Measurements from ENCODE around the gene ANKZF1. TPM values are rescaled to one million over a fixed set of nuclear protein-coding genes. Genes with fewer than 3 reads are reported as not detected.
"Not testable (repeated sequence)": the region's sequence is repeated elsewhere in the genome, so short reads cannot be mapped to it uniquely, and the experiment has no call there.

The ANKZF1 gene
- total RNA-seq, 1 donor from 2014 or later: 46.3 TPM

- FAIRE-seq (no peak), DNase-seq (ENCODE audit: low read depth) (no peak)
- Histone ChIP-seq H3K27me3 (ENCODE audit: control insufficient read depth, insufficient read depth, low read length) (no peaks in the 10 kb centered on the region), H3K4me3 (ENCODE audit: low read depth, low read length) (no peak overlapping the region), H3K36me3 (ENCODE audit: control insufficient read depth, insufficient read depth, low read length) (peaks cover 30% of the 10 kb centered on the region)
- TF ChIP-seq, protein P1, sequence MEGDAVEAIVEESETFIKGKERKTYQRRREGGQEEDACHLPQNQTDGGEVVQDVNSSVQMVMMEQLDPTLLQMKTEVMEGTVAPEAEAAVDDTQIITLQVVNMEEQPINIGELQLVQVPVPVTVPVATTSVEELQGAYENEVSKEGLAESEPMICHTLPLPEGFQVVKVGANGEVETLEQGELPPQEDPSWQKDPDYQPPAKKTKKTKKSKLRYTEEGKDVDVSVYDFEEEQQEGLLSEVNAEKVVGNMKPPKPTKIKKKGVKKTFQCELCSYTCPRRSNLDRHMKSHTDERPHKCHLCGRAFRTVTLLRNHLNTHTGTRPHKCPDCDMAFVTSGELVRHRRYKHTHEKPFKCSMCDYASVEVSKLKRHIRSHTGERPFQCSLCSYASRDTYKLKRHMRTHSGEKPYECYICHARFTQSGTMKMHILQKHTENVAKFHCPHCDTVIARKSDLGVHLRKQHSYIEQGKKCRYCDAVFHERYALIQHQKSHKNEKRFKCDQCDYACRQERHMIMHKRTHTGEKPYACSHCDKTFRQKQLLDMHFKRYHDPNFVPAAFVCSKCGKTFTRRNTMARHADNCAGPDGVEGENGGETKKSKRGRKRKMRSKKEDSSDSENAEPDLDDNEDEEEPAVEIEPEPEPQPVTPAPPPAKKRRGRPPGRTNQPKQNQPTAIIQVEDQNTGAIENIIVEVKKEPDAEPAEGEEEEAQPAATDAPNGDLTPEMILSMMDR (IDR thresholded peaks at IDR 0.05; ENCODE audit: insufficient read depth, low read length, severe bottlenecking): no peak
Measured at GRCh38 chr2:219184121-219184520, 45.5 kb upstream of the ANKZF1 start.

DNA sequence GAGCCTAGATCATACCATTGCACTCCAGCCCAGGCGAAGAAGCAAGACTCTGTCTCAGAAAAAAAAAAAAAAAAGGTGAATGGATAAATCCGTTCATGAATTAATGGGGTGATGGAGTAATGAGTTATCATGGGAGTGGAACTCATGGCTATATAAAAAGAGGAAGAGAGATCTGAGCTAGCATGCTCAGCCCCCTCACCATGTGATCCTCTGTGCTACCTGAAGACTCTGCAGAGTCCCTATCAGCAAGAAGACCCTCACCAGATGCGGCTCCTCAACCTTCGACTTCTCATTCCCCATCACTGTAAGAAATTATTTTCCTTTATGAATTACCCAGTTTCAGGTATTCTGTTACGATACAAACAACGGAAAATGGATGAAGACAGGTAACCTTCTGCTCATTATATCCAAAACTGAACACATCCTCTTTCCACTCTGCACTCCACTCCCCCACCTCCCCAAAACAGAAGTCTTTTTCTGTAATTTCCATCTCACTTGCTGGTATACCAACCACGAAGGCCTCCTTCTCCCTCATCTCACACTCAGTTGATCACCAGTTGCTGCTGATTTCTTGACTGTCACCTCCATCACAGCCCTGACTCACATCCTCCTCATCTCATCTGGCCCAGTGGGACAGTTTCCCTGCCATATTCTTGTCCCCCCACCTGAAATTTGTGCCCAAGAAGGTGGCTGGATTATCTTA lies 42.7 kb upstream of the ANKZF1 start:
- H3K4me3 ChIP-seq (ENCODE audit: low read depth, low read length): no peak overlapping the region
- H3K36me3 ChIP-seq (ENCODE audit: control insufficient read depth, insufficient read depth, low read length): peaks cover 16% of the 10 kb centered on the region
- H3K27me3 ChIP-seq (ENCODE audit: control insufficient read depth, insufficient read depth, low read length): no peaks in the 10 kb centered on the region
- no peak for DNase-seq (ENCODE audit: low read depth)
- TF ChIP-seq, protein P1 (IDR thresholded peaks at IDR 0.05; ENCODE audit: insufficient read depth, low read length, severe bottlenecking): no peak
- no peak for FAIRE-seq

GRCh38 chr2:219197388-219197787 lies 32.2 kb upstream of the ANKZF1 start:
- TF ChIP-seq, protein P1 (IDR thresholded peaks at IDR 0.05; ENCODE audit: insufficient read depth, low read length, severe bottlenecking): no peak
- no peak for DNase-seq (ENCODE audit: low read depth)
- no peak for FAIRE-seq
- H3K27me3 ChIP-seq (ENCODE audit: control insufficient read depth, insufficient read depth, low read length): no peaks in the 10 kb centered on the region
- no peak overlapping the region for H3K4me3 ChIP-seq (ENCODE audit: low read depth, low read length)
- H3K36me3 ChIP-seq (ENCODE audit: control insufficient read depth, insufficient read depth, low read length): no peaks in the 10 kb centered on the region

DNA sequence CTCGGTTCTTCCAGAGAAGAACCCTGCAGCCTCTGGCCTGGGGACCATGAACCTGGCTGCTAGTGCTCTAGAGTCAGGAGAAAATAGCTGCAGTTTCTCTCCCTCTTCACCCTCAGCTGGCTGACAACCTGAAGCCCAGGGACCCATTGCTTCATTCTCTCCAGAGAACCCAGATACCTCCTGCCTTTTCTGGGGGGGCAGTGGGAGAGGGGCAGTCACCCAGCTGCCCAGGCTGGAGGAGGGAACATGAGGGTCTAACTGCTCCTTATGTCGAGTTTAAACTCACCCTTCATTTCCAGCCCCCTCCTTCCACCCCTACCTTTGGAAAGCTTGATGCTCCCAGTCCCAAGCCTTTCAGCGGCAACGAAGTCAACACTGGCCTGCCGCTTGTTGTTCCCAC lies 30.6 kb upstream of the ANKZF1 start:
- DNase-seq (ENCODE audit: low read depth) (no peak), FAIRE-seq (no peak)
- TF ChIP-seq, protein P1 (IDR thresholded peaks at IDR 0.05; ENCODE audit: insufficient read depth, low read length, severe bottlenecking): no peak
- H3K36me3 ChIP-seq (ENCODE audit: control insufficient read depth, insufficient read depth, low read length): no peaks in the 10 kb centered on the region
- no peak overlapping the region for H3K4me3 ChIP-seq (ENCODE audit: low read depth, low read length)
- no peaks in the 10 kb centered on the region for H3K27me3 ChIP-seq (ENCODE audit: control insufficient read depth, insufficient read depth, low read length)

DNA sequence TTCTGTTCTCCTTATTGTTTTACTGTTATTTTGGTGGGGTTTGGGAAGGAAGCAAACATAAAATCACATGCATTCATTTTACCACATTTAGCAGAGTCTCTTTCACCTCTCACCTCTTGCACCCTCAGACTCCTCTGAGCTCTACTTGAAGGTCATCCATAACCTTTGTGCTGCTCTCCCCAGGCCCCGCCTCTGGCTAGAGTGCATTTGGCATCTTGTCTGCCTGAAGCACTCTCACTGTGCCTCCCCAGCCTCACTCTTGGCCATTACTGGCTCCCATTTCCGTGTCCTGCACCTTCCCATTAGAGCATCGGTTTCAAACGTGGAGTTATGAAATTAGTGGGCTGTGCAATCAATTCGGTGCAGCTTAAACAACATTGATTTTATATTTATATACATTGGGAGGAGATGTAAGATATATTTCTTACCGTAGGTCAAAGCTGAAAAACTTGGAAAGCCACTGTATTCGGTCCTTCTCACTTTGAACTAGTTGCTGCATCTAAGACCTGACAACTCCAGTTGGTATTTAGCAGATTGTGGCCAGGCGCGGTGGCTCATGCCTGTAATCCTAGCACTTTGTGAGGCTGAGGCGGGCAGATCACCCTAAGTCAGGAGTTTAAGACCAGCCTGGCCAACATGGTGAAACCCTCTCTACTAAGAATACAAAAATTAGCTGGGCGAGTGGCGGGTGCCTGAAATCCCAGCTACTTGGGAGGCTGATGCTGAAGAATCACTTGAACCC lies 30.0 kb upstream of the ANKZF1 start:
- TF ChIP-seq, protein P1 (IDR thresholded peaks at IDR 0.05; ENCODE audit: insufficient read depth, low read length, severe bottlenecking): no peak
- Histone ChIP-seq H3K27me3 (ENCODE audit: control insufficient read depth, insufficient read depth, low read length) (no peaks in the 10 kb centered on the region), H3K4me3 (ENCODE audit: low read depth, low read length) (no peak overlapping the region), H3K36me3 (ENCODE audit: control insufficient read depth, insufficient read depth, low read length) (no peaks in the 10 kb centered on the region)
- FAIRE-seq (no peak), DNase-seq (ENCODE audit: low read depth) (no peak)

DNA sequence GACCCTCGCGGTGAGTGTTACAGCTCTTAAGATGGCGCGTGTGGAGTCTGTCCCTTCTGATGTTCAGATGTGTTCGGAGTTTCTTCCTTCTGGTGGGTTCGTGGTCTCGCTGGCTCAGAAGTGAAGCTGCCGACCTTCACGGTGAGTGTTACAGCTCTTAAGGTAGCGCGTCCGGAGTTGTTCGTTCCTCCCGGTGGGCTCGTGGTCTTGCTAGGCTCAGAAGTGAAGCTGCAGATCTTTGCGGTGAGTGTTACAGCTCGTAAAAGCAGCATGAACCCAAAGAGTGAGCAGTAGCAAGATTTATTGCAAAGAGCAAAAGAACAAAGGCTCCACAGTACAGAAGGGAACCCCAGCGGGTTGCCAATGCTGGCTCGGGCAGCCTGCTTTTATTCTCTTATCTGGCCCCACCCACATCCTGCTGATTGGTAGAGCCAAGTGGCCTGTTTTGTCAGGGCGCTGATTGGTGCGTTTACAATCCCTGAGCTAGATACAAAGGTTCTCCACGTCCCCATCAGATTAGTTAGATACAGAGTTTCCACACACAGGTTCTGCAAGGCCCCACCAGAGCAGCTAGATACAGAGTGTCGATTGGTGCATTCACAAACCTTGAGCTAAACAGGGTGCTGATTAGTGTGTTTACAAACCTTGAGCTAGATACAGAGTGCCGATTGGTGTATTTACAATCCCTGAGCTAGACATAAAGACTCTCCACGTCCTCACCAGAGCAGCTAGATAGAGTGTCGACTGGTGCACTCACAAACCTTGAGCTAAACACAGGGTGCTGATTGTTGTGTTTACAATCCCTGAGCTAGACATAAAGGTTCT lies 28.9 kb upstream of the ANKZF1 start:
- not testable (repeated sequence) for H3K36me3 ChIP-seq (ENCODE audit: control insufficient read depth, insufficient read depth, low read length); H3K4me3 ChIP-seq (ENCODE audit: low read depth, low read length); FAIRE-seq; DNase-seq (ENCODE audit: low read depth); H3K27me3 ChIP-seq (ENCODE audit: control insufficient read depth, insufficient read depth, low read length)

DNA sequence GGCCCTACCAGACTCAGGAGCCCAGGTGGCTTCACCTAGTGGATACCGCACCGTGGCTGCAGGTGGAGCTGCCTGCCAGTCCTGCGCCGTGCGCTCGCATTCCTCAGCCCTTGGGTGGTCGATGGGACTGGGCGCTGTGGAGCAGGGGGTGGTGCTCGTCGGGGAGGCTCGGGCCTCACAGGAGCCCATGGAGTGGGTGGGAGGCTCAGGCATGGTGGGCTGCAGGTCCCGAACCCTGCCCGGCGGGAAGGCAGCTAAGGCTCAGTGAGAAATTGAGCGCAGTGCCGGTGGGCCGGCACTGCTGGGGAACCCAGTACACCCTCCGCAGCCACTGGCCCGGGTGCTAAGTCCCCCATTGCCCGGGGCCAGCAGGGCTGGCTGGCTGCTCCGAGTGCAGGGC lies 28.3 kb upstream of the ANKZF1 start:
- H3K4me3 ChIP-seq (ENCODE audit: low read depth, low read length); H3K36me3 ChIP-seq (ENCODE audit: control insufficient read depth, insufficient read depth, low read length); H3K27me3 ChIP-seq (ENCODE audit: control insufficient read depth, insufficient read depth, low read length); DNase-seq (ENCODE audit: low read depth); FAIRE-seq: not testable (repeated sequence)
